ENCODE data around the gene AP3B1.

GRCh38 chr5:77960863-77961396, 333.6 kb downstream of the AP3B1 start:
- TF ChIP-seq CTCF (IDR thresholded peaks at IDR 0.05) (no peak), POLR2A (IDR thresholded peaks at IDR 0.05) (no peak)
